ENCODE data around the gene ATL3.
"Not testable (repeated sequence)": the region's sequence is repeated elsewhere in the genome, so short reads cannot be mapped to it uniquely, and the experiment has no call there.

Gene ATL3

GRCh38 chr11:63680834-63681320 lies 9.7 kb upstream of the ATL3 start:
- no peak for DNase-seq

- no peak for DNase-seq
Measured at GRCh38 chr11:63673579-63673978, 2.4 kb upstream of the ATL3 start.

GRCh38 chr11:63672936-63673539 lies 1.9 kb upstream of the ATL3 start:
- DNase-seq, result no peak

GRCh38 chr11:63672156-63672463 lies 934 bp upstream of the ATL3 start:
- DNase-seq, result no peak

- no peak for DNase-seq
Measured at GRCh38 chr11:63670433-63671321, 499 bp downstream of the ATL3 start.

GRCh38 chr11:63670096-63670432 lies 1.1 kb downstream of the ATL3 start:
- no peak for DNase-seq

GRCh38 chr11:63667995-63668795 lies 3.0 kb downstream of the ATL3 start:
- DNase-seq, result no peak

- DNase-seq, result no peak
Measured at GRCh38 chr11:63666874-63667273, 4.3 kb downstream of the ATL3 start.

GRCh38 chr11:63663809-63664208 lies 7.4 kb downstream of the ATL3 start:
- DNase-seq, result no peak

- no peak for DNase-seq
Measured at GRCh38 chr11:63660972-63661371, 10.2 kb downstream of the ATL3 start.

GRCh38 chr11:63652671-63653070 lies 18.5 kb downstream of the ATL3 start:
- no peak for DNase-seq

- no peak for DNase-seq
Measured at GRCh38 chr11:63643205-63643604, 28.0 kb downstream of the ATL3 start.

- no peak for DNase-seq
Measured at GRCh38 chr11:63641727-63642126, 29.4 kb downstream of the ATL3 start.

- no peak for DNase-seq
Measured at GRCh38 chr11:63639199-63639832, 31.9 kb downstream of the ATL3 start.

GRCh38 chr11:63638436-63638835 lies 32.7 kb downstream of the ATL3 start:
- not testable (repeated sequence) for DNase-seq

GRCh38 chr11:63635762-63636465 lies 35.3 kb downstream of the ATL3 start:
- DNase-seq, result no peak

- DNase-seq, result no peak
Measured at GRCh38 chr11:63629426-63629825, 41.8 kb downstream of the ATL3 start.

- DNase-seq, result no peak
Measured at GRCh38 chr11:63623513-63624140, 47.5 kb downstream of the ATL3 start.

- DNase-seq, result no peak
Measured at GRCh38 chr11:63622323-63622722, 48.9 kb downstream of the ATL3 start.

- no peak for DNase-seq
Measured at GRCh38 chr11:63621071-63621470, 50.1 kb downstream of the ATL3 start.

GRCh38 chr11:63619967-63620366 lies 51.2 kb downstream of the ATL3 start:
- no peak for DNase-seq

- not testable (repeated sequence) for DNase-seq
Measured at GRCh38 chr11:63617686-63618085, 53.5 kb downstream of the ATL3 start.

Measured in NCI-H1048 (cell line).